Astrocyte of the spinal cord (primary cell): ENCODE measurements around the gene ISLR2.

ENCODE experiments used
- DNase-seq: peaks from one replicate; pipeline ENCODE4 v3.0.0; 2011; ENCODE audit warnings: low read depth, low spot score
- H3K4me3 ChIP-seq: 2 replicates; pipeline ENCODE4 v1.5.1; 2011; ENCODE audit warnings: low read depth, mild to moderate bottlenecking, low read length, moderate library complexity
- in situ Hi-C: cut with HindIII; loops from 2 replicates; pipeline ENCODE4 v1.10.0; 2017; ENCODE audit warnings: low sequenced_read_pairs
- TF ChIP-seq, protein P1 (sequence below): IDR thresholded peaks from 2 replicates; pipeline ENCODE4 v1.5.1; 2012; ENCODE audit warnings: low read depth, mild to moderate bottlenecking, low read length, inconsistent platforms

Gene ISLR2

DNA sequence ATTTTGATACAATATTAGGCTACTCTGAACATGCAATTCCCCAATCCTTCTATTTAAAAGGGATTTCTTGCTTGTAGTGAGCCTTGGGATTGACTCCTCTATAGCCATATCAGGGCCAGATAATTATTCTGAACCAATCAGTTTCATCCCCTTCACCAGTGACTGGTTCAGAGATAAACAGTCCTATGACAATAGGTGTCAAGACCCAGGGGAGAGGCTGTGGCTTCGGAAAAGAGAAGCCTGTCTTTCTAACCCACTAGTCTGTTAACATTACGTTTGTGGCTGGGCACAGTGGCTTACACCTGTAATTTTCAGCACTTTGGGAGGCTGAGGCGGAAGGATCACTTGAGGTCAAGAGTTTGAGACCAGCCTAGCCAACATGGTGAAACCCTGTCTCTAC is 6.2 kb upstream of the ISLR2 start:
- TF ChIP-seq, protein P1, sequence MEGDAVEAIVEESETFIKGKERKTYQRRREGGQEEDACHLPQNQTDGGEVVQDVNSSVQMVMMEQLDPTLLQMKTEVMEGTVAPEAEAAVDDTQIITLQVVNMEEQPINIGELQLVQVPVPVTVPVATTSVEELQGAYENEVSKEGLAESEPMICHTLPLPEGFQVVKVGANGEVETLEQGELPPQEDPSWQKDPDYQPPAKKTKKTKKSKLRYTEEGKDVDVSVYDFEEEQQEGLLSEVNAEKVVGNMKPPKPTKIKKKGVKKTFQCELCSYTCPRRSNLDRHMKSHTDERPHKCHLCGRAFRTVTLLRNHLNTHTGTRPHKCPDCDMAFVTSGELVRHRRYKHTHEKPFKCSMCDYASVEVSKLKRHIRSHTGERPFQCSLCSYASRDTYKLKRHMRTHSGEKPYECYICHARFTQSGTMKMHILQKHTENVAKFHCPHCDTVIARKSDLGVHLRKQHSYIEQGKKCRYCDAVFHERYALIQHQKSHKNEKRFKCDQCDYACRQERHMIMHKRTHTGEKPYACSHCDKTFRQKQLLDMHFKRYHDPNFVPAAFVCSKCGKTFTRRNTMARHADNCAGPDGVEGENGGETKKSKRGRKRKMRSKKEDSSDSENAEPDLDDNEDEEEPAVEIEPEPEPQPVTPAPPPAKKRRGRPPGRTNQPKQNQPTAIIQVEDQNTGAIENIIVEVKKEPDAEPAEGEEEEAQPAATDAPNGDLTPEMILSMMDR = no peak
- in situ Hi-C loops = no loop called here
- H3K4me3 ChIP-seq = no peak overlapping the region
- no peak for DNase-seq

DNA sequence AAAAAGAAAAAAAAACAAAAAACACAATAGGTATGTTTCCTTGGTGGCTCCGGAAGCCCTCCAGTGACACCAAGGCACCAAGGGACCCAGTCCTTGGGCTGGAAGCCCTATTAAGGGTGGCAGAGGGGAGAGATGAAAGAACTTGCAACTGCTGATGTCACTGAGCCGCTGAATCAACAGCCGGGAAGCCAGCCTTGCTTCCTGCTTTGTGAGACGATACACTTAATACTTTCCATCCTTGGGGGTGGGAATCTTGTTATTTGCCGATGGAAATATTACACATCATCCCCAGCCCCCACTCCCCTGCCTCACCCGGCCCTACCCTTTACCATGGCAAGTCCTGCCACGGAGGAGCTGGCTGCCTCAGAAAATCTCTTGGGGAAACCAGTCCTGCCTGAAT is 5.6 kb upstream of the ISLR2 start:
- no peak overlapping the region for H3K4me3 ChIP-seq
- no peak for DNase-seq
- in situ Hi-C loops = no loop called here
- TF ChIP-seq, protein P1 = no peak

DNA sequence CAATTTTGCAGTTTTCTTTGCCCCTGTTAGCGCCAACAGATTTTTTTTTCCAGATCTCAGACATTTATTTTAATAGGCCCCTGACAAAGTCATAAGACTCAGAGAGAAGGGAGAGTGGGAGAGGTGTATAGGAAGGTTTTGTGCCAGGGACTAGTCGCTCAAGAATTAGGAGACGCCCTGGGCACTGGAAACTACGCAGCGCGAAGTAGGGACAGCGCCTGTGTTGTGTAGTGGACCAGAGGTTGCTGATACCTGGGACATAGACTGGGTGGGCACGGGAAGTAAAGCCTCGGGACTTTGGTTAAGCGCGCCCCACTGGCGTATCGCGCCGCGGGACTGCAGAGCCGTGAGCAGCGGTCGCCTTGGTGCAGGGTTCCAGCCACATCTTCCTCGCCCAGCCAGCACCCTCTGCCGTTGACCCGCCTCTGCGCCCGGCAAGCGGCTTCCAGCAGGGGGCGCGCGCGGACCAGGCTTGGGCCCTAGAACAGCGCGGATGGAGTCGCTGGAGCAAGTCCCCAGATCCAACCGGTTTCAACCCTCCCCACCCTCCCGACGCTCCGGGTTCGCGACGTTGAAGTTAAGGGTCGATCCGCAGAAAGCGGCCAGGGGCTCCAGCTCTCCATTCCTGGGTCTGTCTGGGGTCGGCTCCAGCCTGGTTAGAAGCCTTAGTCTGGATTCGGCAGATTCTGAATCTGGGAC is 3.0 kb upstream of the ISLR2 start:
- TF ChIP-seq, protein P1 = peak; percentile 98
- in situ Hi-C loops = no loop called here
- H3K4me3 ChIP-seq = peak overlapping the region; percentile 45
- DNase-seq = peak; percentile 84

DNA sequence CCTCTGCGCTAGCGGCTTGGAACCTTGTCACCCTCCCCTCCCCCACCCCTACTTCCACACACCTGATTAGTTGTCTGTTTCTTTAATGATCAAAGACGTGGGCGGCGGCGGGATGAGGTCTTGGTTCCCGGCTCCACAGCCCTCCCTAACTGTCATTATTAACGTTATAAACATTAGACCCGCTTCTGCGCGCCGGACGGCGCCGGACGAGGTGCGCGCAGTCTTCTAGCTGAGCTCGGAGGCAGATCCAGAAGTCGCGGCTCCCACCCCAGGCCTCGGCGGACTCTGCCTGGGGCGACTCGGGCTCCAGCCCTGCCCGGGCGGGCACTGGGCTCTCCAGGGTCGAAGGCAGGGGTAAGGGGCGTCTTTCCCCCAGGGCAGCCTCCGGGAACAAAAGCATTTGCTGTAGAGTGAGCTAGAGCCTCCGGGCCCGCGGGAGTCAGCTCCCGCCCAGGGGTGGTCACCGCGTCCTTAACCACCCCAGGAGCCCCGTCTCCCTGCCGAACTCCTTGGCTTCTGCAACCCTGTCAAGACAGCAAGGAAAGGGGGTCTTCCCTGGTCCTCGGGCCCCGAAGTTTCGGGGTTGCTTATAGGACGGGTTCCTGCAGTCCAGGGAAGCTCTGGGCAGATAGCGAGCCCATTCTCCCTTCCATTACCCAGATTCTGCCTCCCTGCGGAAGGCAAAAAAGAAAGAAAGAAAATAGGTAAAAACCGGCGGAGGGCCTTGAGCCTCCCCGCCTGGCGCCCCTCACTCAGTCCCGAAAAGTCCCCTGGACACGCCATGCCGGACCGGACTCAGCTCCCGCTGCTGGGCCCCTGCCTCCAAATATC is 2.2 kb upstream of the ISLR2 start:
- no peak for DNase-seq
- TF ChIP-seq, protein P1 = no peak
- peak overlapping the region; percentile 45 for H3K4me3 ChIP-seq
- in situ Hi-C loops = no loop called here

DNA sequence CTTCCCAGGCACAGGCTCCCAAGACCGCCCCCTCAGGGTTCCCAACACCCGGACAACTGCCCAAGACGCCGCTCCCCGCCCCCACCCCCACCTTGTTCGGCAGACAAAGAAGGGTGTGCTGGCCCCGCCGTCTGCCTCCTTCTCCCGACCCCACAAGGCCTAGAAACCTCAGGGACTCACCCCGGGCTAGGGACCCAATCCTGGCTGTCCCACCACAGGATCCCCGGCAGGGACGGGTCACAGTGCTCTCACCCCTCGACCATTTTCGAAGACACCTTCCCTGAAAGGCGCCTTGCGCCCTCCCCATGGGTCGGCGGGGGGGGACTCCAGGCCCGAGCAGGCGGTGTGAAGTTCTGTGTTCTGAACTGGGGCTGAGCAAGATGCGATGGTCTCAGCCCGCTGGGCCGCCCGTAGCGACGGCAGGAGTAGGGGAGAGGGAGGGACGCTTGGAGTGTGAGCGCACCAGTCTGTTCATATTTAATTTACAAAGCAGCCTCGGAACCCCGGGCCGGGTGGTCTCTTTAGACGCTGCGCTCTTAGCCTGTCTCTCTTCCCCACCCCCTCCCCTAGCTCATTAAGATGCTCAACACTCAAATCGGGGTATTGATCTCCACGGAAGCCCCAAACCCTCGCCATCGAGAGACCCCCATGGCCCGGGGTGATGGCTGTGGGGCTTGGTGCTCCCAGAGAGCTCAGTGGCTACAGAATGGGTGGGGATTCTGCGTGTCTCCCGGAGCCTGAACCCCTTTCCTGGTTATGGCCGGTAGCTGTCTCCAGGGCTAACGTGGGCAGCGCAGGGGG is 1.4 kb upstream of the ISLR2 start:
- peak overlapping the region; percentile 22 for H3K4me3 ChIP-seq
- DNase-seq = peak; percentile 10
- TF ChIP-seq, protein P1 = no peak
- in situ Hi-C loops = no loop called here

DNA sequence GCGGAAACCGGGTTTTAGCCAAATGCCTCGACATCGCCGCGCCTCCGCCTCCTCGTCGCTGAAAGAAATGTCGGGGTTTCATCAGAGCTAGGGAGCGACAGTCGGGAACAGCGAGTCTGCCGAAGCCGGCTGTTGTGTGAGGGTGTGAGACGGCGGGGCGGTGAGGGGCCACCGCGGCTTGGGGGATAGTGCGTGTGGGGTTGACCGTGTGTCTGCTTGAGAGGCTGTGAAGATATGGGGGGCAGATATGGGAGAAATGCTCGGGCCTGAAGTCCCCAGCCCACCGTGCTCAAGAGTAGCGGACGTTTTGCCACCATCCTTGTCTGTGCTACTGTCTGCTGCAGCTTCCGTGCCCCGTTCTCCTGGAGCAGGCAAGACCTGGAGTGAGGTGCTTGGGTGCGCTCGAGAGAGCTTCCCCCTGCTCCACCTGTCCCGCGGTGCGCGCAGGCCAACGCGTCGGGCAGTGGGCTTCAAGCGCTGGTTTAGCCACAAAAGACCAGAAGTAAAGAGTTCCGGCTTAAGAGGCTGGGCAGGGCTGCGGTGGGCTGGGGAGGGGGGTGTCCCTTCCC is 716 bp upstream of the ISLR2 start:
- in situ Hi-C loops = no loop called here
- peak overlapping the region; percentile 22 for H3K4me3 ChIP-seq

More for the DNA sequence above, 716 bp upstream of the ISLR2 start:
- no peak for DNase-seq
- TF ChIP-seq, protein P1 = no peak
